HepG2 (cell line): ENCODE data around the gene USP30. TPM values are rescaled to one million over a fixed set of nuclear protein-coding genes. Genes with fewer than 3 reads are reported as not detected.

Experiments
- ARID2 ChIP-seq: sonication (generic); formaldehyde crosslinking; IDR thresholded peaks from 2 replicates; pipeline ENCODE4 v1.8.1; 2022; ENCODE audit warnings: mild to moderate bottlenecking, missing genetic modification reagents, borderline replicate concordance
- ATF7 ChIP-seq, 2 experiments: fragments of 450-650 bp in 1 of 2; sonication (generic) in 1 of 2; formaldehyde crosslinking in 1 of 2; IDR thresholded peaks; 2 replicates each; pipeline versions ENCODE4 v1.4.0 to v1.6.1; 2016 to 2020; ENCODE audit warnings: antibody characterized with exemption in 1 of 2, mild to moderate bottlenecking in 1 of 2, missing genetic modification reagents in 1 of 2
- FOXK1 ChIP-seq: sonication (generic); formaldehyde crosslinking; IDR thresholded peaks from 2 replicates; pipeline ENCODE4 v1.4.0; 2020; ENCODE audit warnings: low read depth, missing genetic modification reagents, borderline replicate concordance
- NCOA1 ChIP-seq: sonication (generic); formaldehyde crosslinking; IDR thresholded peaks from 2 replicates; pipeline ENCODE4 v1.9.0; 2021; ENCODE audit warnings: missing genetic modification reagents
- NKX3-1 ChIP-seq: sonication (generic); formaldehyde crosslinking; IDR thresholded peaks from 2 replicates; pipeline ENCODE4 v1.5.0; 2020; ENCODE audit warnings: missing genetic modification reagents
- SMAD9 ChIP-seq: sonication (generic); formaldehyde crosslinking; IDR thresholded peaks from 2 replicates; pipeline ENCODE4 v1.5.1; 2020; ENCODE audit warnings: mild to moderate bottlenecking, missing genetic modification reagents
- TCF7 ChIP-seq: sonication (generic); IDR thresholded peaks from 2 replicates; pipeline ENCODE4 v1.6.1; 2016; ENCODE audit warnings: antibody characterized with exemption, low read depth
- TRIM24 ChIP-seq: sonication (generic); formaldehyde crosslinking; IDR thresholded peaks from 2 replicates; pipeline ENCODE4 v1.8.0; 2022; ENCODE audit warnings: mild to moderate bottlenecking, missing genetic modification reagents
- ZFP37 ChIP-seq: sonication (generic); formaldehyde crosslinking; IDR thresholded peaks from 2 replicates; pipeline ENCODE4 v1.4.0; 2020; ENCODE audit warnings: missing genetic modification reagents, borderline replicate concordance
- ZNF33B ChIP-seq: sonication (generic); formaldehyde crosslinking; IDR thresholded peaks from 2 replicates; pipeline ENCODE4 v1.5.1; 2020; ENCODE audit warnings: mild to moderate bottlenecking, missing genetic modification reagents
- ZNF431 ChIP-seq: sonication (generic); formaldehyde crosslinking; IDR thresholded peaks from 2 replicates; pipeline ENCODE4 v1.9.0; 2022; ENCODE audit warnings: missing genetic modification reagents, low read depth, mild to moderate bottlenecking, borderline replicate concordance
- ZNF570 ChIP-seq: sonication (generic); formaldehyde crosslinking; IDR thresholded peaks from 2 replicates; pipeline ENCODE4 v1.4.0; 2020; ENCODE audit warnings: mild to moderate bottlenecking, missing genetic modification reagents, borderline replicate concordance
- ZNF616 ChIP-seq: sonication (generic); formaldehyde crosslinking; IDR thresholded peaks from 2 replicates; pipeline ENCODE4 v1.5.0; 2020; ENCODE audit warnings: low read depth, mild to moderate bottlenecking, missing genetic modification reagents
- polyA plus RNA-seq, 8 experiments: library from polyadenylated mRNA; depleted of rRNA in 3 of 8; stranded (reverse) in 7 of 8; unstranded in 1 of 8; fragments of >200 nt; fragmentation: Illumina TruSeq in 4 of 8; extraction: Trizol in 4 of 8; gene quantifications; 2 replicates each; pipeline versions ENCODE4 v1.2.1 to v1.2.3, GENCODE V29; 2011 to 2016; ENCODE audit warnings: low read depth in 4 of 8, missing spikeins in 1 of 8, mixed read lengths in 1 of 8; ENCODE audit not compliant: insufficient read depth in 1 of 8
- total RNA-seq, 5 experiments: library from RNA; depleted of rRNA; stranded (reverse); fragments of >200 nt; fragmentation: Illumina TruSeq; extraction: Trizol; gene quantifications; 2 replicates each; pipeline ENCODE4 v1.2.3, GENCODE V29; 2016; ENCODE audit warnings: low read depth in 1 of 5
- TF ChIP-seq, protein P1 (sequence below): sonication (generic); formaldehyde crosslinking; IDR thresholded peaks from 2 replicates; pipeline ENCODE4 v1.4.0; 2020; ENCODE audit warnings: mild to moderate bottlenecking, missing genetic modification reagents
- TF ChIP-seq, protein P2 (sequence below): sonication (generic); formaldehyde crosslinking; IDR thresholded peaks from 2 replicates; pipeline ENCODE4 v1.8.1; 2022; ENCODE audit warnings: mild to moderate bottlenecking, missing genetic modification reagents
- TF ChIP-seq, protein P3 (sequence below): sonication (generic); formaldehyde crosslinking; IDR thresholded peaks from 2 replicates; pipeline ENCODE4 v1.5.1; 2020; ENCODE audit warnings: missing genetic modification reagents, mild to moderate bottlenecking, borderline replicate concordance
- TF ChIP-seq, protein P4 (sequence below): IDR thresholded peaks from 2 replicates; pipeline ENCODE4 v1.4.0; 2020; ENCODE audit warnings: mild to moderate bottlenecking, missing genetic modification reagents

USP30 gene
- total and polyA plus RNA-seq, 2 of the 13 experiments (the other 11 are each of a cell fraction or from before 2014, with no cell fraction given), result 11.2 to 20.8 TPM

DNA sequence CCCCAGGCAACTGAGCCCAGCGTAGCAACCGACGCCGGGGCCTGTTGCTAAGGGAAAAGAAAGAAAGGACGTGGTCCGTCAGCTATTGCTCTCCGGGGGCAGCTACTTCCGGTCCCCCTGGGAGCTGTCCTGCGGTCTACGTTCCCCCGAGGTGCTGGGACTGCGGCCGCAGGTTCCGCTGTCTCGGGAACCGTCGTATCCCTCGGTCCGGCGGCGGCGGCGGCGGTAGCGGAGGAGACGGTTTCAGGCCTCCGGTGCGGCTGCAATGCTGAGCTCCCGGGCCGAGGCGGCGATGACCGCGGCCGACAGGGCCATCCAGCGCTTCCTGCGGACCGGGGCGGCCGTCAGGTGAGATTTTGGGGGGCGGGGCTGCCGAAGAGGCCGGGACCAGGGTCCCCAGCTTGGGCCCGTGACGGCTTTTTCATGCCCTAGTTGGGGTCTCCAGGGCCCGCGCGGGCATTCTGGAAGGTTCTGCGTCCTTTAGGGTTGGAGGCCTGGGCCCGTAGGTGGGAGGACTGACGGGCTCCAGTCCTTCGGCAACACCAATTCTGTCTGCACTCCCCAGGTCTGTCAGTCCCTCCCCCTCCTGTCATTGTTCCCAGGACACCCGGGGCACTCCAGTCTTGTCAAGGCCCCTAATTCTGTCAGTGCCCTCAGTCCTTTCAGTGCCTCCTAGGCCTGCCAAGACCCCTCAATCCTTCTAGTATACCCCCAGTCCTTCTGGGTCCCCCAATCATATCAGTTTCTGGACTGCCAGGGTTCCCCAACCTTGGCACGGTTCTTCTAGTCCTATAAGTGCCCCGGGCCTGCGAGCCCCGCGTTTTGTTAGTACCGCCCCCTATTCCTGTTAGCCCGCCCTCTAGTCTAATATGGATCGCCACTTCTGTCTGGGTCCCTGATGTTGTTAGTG is at the start of gene USP30 (continued):
- TF ChIP-seq, protein P1, sequence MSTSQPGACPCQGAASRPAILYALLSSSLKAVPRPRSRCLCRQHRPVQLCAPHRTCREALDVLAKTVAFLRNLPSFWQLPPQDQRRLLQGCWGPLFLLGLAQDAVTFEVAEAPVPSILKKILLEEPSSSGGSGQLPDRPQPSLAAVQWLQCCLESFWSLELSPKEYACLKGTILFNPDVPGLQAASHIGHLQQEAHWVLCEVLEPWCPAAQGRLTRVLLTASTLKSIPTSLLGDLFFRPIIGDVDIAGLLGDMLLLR (CRISPR knock-in tag), result peak; percentile 81
- TF ChIP-seq ZNF616 (CRISPR knock-in tag) (peak; percentile 68; the same call in 1 of the 2 replicates), TRIM24 (CRISPR knock-in tag) (no peak), TCF7 (no peak), ZNF570 (CRISPR knock-in tag) (no peak), ZNF431 (CRISPR knock-in tag) (0 out of 2 replicates have a peak, but pooled peaks have one; percentile 52), NCOA1 (CRISPR knock-in tag) (no peak), ZFP37 (CRISPR knock-in tag) (peak; percentile 56; the same call in 1 of the 2 replicates), ATF7 (IDR thresholded peaks at IDR 0.05) (no peak), ATF7 (CRISPR knock-in tag; IDR thresholded peaks at IDR 0.05) (peak; percentile 77; the same call in 1 of the 2 replicates), FOXK1 (CRISPR knock-in tag) (peak; percentile 94), ZNF33B (CRISPR knock-in tag) (no peak), SMAD9 (no peak), ARID2 (CRISPR knock-in tag) (no peak), NKX3-1 (peak; percentile 88; the same call in 1 of the 2 replicates)
- TF ChIP-seq, protein P2, sequence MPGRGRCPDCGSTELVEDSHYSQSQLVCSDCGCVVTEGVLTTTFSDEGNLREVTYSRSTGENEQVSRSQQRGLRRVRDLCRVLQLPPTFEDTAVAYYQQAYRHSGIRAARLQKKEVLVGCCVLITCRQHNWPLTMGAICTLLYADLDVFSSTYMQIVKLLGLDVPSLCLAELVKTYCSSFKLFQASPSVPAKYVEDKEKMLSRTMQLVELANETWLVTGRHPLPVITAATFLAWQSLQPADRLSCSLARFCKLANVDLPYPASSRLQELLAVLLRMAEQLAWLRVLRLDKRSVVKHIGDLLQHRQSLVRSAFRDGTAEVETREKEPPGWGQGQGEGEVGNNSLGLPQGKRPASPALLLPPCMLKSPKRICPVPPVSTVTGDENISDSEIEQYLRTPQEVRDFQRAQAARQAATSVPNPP (CRISPR knock-in tag), result peak; percentile 38; the same call in 1 of the 2 replicates
- TF ChIP-seq, protein P3, sequence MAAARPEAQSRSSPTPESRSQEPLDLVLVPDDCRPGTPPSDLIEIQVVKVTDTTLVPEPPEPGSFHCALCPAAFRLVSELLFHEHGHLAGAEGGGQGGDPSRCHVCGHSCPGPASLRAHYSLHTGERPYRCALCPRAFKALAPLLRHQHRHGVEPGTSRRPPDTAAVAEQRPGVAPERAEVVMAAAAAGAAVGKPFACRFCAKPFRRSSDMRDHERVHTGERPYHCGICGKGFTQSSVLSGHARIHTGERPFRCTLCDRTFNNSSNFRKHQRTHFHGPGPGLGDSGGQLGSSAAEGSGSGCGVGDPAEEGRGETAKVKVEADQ (CRISPR knock-in tag), result peak; percentile 55; the same call in 1 of the 2 replicates
- TF ChIP-seq, protein P4, sequence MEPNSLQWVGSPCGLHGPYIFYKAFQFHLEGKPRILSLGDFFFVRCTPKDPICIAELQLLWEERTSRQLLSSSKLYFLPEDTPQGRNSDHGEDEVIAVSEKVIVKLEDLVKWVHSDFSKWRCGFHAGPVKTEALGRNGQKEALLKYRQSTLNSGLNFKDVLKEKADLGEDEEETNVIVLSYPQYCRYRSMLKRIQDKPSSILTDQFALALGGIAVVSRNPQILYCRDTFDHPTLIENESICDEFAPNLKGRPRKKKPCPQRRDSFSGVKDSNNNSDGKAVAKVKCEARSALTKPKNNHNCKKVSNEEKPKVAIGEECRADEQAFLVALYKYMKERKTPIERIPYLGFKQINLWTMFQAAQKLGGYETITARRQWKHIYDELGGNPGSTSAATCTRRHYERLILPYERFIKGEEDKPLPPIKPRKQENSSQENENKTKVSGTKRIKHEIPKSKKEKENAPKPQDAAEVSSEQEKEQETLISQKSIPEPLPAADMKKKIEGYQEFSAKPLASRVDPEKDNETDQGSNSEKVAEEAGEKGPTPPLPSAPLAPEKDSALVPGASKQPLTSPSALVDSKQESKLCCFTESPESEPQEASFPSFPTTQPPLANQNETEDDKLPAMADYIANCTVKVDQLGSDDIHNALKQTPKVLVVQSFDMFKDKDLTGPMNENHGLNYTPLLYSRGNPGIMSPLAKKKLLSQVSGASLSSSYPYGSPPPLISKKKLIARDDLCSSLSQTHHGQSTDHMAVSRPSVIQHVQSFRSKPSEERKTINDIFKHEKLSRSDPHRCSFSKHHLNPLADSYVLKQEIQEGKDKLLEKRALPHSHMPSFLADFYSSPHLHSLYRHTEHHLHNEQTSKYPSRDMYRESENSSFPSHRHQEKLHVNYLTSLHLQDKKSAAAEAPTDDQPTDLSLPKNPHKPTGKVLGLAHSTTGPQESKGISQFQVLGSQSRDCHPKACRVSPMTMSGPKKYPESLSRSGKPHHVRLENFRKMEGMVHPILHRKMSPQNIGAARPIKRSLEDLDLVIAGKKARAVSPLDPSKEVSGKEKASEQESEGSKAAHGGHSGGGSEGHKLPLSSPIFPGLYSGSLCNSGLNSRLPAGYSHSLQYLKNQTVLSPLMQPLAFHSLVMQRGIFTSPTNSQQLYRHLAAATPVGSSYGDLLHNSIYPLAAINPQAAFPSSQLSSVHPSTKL (CRISPR knock-in tag), result peak; percentile 71
